GM18517 (cell line): ENCODE data around the gene ZNF582.
"Not testable (repeated sequence)": the region's sequence is repeated elsewhere in the genome, so short reads cannot be mapped to it uniquely, and the experiment has no call there.

Source experiments
- ATAC-seq: cut with Tn5 transposase; IDR thresholded peaks from one replicate; pipeline ENCODE4 v1.9.1; 2021; ENCODE audit warnings: mild to moderate bottlenecking, moderate library complexity; ENCODE audit not compliant: unreplicated experiment

The ZNF582 gene

GRCh38 chr19:56355517-56355916 is 37.8 kb downstream of the ZNF582 start:
- ATAC-seq, result no peak

DNA sequence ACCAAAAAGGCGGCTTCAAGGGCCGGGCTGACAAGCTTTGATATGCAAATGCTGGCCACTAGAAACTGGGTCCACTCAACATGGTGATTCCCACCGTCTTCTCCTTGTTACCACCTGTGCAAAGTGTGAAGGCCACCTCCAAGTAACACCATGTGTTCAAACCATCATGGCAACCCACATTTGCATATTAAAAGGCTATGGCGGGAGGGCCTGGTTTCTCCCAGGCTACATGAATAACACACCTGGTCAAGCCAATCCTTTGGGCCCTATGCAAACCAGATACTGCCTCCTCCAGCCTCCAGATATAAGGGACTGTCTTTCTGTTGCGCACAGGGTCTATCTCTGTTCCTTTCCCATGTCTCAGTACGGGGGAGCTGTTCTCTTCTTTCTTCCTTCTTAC is 42.1 kb downstream of the ZNF582 start:
- no peak for ATAC-seq

- no peak for ATAC-seq
These were observed 42.8 kb downstream of the ZNF582 start for GRCh38 chr19:56350416-56351045.

DNA sequence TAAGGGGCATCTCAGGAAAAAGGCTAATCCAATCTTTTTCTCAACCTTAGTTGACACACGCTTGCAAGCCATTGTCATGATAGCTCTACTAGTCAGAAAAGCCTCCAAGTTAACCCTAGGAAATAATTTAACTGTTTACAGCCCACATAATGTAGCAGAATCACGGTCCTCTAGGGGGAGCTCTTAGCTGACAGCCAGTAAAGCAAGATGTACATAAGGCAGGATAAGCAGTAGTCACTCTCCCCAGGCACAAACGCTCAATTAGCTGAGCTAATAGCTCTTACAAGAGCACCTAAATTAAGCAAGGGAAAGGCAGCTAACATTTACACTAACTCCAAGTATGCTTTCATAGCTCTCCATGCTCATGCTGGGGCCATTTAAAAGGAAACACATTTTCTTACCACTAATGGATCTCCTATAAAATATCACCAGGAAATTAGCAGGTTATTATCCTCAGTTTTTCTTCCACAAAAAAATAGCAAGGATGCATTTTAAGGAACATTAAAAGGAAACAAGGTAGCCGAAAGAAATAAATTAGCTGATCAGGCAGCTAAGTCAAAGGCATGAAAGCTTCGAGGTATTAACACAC is 45.0 kb downstream of the ZNF582 start:
- ATAC-seq, result no peak

DNA sequence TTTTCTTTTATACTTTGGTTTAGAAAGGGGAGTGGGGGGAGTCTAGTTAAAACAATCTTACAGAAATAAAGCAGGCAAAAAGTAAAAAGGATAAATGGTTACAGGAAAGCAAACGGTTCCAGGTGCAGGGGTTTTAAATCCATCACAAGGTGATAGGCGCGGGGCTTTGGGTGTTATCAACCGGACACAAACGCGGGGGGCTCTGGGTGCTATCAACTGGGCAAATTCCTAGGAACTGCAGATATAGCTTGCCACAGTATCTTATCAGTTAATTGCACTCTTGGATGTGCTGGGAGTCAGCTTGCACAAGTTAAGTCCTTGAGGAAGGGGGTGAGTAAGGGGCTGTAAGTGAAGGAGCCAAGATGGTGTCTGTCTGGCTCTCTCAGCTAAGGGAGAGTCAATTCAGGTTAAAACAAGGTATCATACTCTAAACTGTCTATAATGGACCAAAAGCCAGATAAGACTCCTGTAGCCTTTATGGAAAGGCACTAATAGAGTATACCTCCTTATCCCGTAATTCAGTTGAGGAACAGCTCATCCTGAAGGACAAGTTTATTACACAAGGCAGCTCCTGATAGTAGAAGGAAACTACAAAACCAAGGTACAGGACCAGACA is 46.1 kb downstream of the ZNF582 start:
- no peak for ATAC-seq

GRCh38 chr19:56341948-56342347 is 51.4 kb downstream of the ZNF582 start:
- no peak for ATAC-seq

DNA sequence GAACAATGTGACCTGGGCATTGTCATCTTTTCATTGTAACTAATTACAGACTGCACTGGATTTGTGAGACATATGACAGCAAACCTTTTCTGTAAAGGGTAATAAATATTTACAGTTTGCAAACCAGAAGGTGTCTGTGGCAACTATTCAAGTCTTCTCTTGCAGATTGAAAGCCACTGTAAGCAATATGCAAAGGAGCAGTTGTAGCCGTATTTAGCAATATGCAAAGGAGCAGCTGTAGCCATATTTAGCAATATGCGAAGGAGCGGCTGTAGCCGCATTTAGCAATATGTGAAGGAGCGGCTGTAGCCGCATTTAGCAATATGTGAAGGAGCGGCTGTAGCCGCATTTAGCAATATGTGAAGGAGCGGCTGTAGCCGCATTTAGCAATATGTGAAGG is 54.3 kb downstream of the ZNF582 start:
- not testable (repeated sequence) for ATAC-seq

- not testable (repeated sequence) for ATAC-seq
These were observed 56.3 kb downstream of the ZNF582 start for GRCh38 chr19:56337077-56337476.

GRCh38 chr19:56335371-56335770 is 58.0 kb downstream of the ZNF582 start:
- not testable (repeated sequence) for ATAC-seq

DNA sequence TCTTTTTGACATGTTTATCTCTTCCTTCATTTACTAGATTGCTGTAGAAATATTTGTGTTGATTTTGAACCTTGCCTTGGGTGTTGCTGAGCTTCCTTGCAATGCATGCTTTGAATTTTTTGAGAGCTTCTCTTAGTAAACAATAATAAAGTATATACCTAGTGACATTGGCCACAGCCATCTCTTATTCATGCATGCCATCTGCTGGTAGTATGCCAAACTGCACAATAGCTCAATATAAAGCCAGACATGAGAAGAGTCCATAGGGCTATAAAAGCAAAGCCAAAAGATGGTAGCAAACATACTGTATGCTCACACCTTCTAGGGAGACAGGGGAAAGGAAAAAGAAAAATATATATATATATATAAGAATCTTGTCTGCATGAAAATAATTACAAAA is 59.8 kb downstream of the ZNF582 start:
- no peak for ATAC-seq
